Lung (tissue), 12 donors: ENCODE data around the gene SMYD4. TPM values are rescaled to one million over a fixed set of nuclear protein-coding genes. Genes with fewer than 3 reads are reported as not detected.

Source experiments
- ATAC-seq: fragments of 200-7000 bp; cut with Tn5 transposase; one replicate; pipeline ENCODE4 v1.9.1; 2020; ENCODE audit warnings: moderate number of reproducible peaks; ENCODE audit not compliant: insufficient read depth, low FRiP score
- DNase-seq, 3 donors: peaks; one replicate each; pipeline ENCODE4 v3.0.0-alpha.2; 2013 to 2017
- H3K27ac ChIP-seq, 2 donors: one replicate each; pipeline ENCODE4 v1.5.1; 2013; ENCODE audit warnings: mild to moderate bottlenecking in 2 of 2, moderate library complexity in 2 of 2, control low read depth in 1 of 2, inconsistent platforms in 1 of 2, low read depth in 1 of 2, low read length in 1 of 2
- H3K27me3 ChIP-seq, 3 donors: one replicate each; pipeline ENCODE4 v1.5.1; 2013; ENCODE audit warnings: low read length in 2 of 3; ENCODE audit not compliant: control insufficient read depth in 3 of 3, insufficient read depth in 3 of 3
- H3K36me3 ChIP-seq, 4 donors: one replicate each; pipeline ENCODE4 v1.5.1; 2013; ENCODE audit warnings: low read length in 4 of 4, mild to moderate bottlenecking in 1 of 4, moderate library complexity in 1 of 4; ENCODE audit not compliant: control insufficient read depth in 4 of 4, insufficient read depth in 4 of 4
- H3K4me1 ChIP-seq, 5 donors: one replicate each; pipeline ENCODE4 v1.5.1; 2013; ENCODE audit warnings: low read length in 5 of 5, mild to moderate bottlenecking in 2 of 5, moderate library complexity in 1 of 5; ENCODE audit not compliant: control insufficient read depth in 5 of 5, insufficient read depth in 5 of 5
- H3K4me3 ChIP-seq: one replicate; pipeline ENCODE4 v1.5.1; 2013; ENCODE audit warnings: mild to moderate bottlenecking, control low read depth, moderate library complexity
- H3K9ac ChIP-seq, 2 donors: one replicate each; pipeline ENCODE4 v1.5.1; 2013; ENCODE audit warnings: low read length in 2 of 2, control low read depth in 1 of 2; ENCODE audit not compliant: insufficient read depth in 1 of 2
- H3K9me3 ChIP-seq, 4 donors: one replicate each; pipeline ENCODE4 v1.5.1; 2013; ENCODE audit warnings: low read length in 3 of 4, mild to moderate bottlenecking in 1 of 4, moderate library complexity in 1 of 4; ENCODE audit not compliant: control insufficient read depth in 4 of 4, insufficient read depth in 3 of 4
- CTCF ChIP-seq: IDR thresholded peaks from 2 replicates; pipeline ENCODE4 v1.5.1; 2012; ENCODE audit warnings: mild to moderate bottlenecking; ENCODE audit errors: control extremely low read depth, extremely low read depth
- WGBS, 2 donors: extraction: QIAGEN DNeasy Blood & Tissue Kit; methylation state at CpG; one replicate each; pipeline ENCODE4 v1.1.7; 2013; 5-methylcytosine and 5-hydroxymethylcytosine counted together
- polyA plus RNA-seq, 2 donors: library from polyadenylated mRNA; stranded (reverse); fragments of 200-250 nt; gene quantifications; one replicate each; pipeline ENCODE4 v1.2.1, GENCODE V29; 2013
- total RNA-seq, 2 donors: library from RNA; depleted of rRNA in 1 of 2; stranded (reverse); fragments of >200 nt in 1 of 2; gene quantifications; one replicate each; pipeline ENCODE4 v1.2.1, GENCODE V29; 2014 to 2021
- donor health status: control.
- donor health status: control.
- donor health status: Bipolar disorder and iron deficiency.
- donor health status: healthy.
- donor health status: DM: yes; HTN: yes; CAD: no.

Gene SMYD4
- total and polyA plus RNA-seq, 4 donors = 7.5 to 18.2 (median 11.2) TPM

DNA sequence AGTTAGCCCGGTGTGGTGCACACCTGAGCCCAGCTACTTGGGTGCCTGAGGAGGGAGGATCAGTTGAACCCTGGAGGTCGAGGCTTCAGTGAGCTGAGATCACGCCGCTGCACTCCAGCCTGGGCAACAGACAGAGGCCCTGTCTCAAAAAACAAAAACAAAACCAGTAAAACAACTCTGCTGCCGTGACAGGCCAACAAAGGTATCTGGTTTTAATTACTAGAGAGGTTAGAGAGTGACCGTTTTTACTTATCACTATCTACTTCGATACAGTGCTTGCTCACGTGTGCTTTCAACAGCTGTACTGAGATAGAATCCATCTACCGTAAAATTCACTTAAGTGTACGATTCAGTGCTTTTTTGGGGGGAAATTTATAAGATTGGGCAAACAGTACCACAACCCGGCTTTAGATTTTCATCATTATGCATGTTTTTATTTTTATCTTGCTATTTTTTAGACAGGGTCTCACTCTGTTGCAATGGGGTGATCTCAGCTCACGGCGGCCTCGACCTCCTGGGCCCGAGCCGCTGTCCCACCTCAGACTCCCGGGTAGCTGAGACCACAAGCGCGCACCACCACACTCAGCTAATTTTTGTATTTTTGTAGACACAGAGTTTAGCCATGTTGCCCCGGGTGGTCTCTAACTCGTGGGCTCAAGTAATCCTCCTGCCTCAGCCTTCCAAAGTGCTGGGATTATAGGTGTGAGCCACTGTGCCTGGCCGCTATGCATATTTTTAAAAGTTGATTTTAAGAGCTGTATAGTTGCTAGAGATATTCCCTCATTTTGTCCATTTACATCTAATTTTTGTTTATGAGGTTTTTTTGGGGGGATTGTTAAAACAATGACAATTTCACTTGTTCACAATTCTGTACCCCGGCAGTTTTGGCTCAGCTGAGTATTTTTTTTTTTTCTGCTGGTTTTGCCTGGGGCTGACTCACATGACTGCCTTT is 36.9 kb downstream of the SMYD4 start:
- Histone ChIP-seq H3K27me3 (no peaks in the 10 kb centered on the region), H3K36me3 (peaks cover 0 to 3% (median 0%) of the 10 kb centered on the region in 4 donors), H3K4me1 (no peaks in the 10 kb centered on the region), H3K9me3 (no peaks in the 10 kb centered on the region), H3K9ac (no peak overlapping the region), H3K27ac (no peak overlapping the region), H3K4me3 (no peak overlapping the region)
- WGBS, 2 donors = 91 to 93% methylated on average over 23 of the region's 23 CpGs
- ATAC-seq = no peak
- TF ChIP-seq CTCF = no peak
- DNase-seq = no peak

- no peak for TF ChIP-seq CTCF
- WGBS, 2 donors = 68 to 85% methylated on average over 5 of the region's 5 CpGs
- DNase-seq (no peak), ATAC-seq (no peak)
- H3K27ac ChIP-seq = peak overlapping the region in 1 of 2 donors; percentile 57
- H3K4me3 ChIP-seq = no peak overlapping the region
- no peak overlapping the region for H3K9ac ChIP-seq
- H3K4me1 ChIP-seq = peaks cover 0 to 13% (median 0%) of the 10 kb centered on the region in 5 donors
- H3K36me3 ChIP-seq = peaks cover 0 to 14% (median 5%) of the 10 kb centered on the region in 4 donors
- no peaks in the 10 kb centered on the region for H3K9me3 ChIP-seq
- no peaks in the 10 kb centered on the region for H3K27me3 ChIP-seq
These were observed 39.8 kb downstream of the SMYD4 start for GRCh38 chr17:1789936-1790335.

DNA sequence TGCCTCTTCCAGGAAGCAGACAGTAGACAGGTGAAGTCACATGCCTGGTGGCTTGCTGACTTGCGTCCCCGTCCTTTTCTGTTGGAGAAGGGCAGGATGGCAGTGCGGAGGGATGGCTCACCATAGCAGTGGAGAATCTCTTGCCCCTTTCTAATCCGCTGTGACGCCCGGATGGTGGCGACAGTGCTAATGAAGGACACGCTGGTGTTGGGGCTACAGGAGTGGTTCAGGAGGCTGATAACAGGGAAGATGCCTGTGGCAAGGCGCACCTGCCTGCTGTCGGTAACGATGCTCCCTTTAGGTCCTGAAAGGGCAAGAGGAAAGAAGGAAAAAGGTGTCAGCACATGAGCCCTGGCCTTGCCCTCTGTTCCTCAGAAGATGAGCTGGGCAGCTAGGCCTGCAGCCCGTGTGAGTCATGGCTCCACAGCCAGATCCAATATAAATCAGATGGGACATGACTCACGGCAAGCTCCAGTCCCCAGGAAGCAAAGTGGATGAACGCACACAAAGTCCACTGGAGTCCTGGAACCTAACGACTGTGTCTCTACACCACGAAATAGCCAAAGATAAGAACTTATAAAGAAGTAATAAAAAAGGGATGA is 42.3 kb downstream of the SMYD4 start:
- Histone ChIP-seq H3K36me3 (peaks cover 0 to 18% (median 6%) of the 10 kb centered on the region in 4 donors), H3K9me3 (no peaks in the 10 kb centered on the region), H3K4me3 (no peak overlapping the region), H3K27me3 (no peaks in the 10 kb centered on the region), H3K27ac (peak overlapping the region; percentile 66 to 77), H3K4me1 (peaks cover 0 to 20% (median 9%) of the 10 kb centered on the region in 5 donors), H3K9ac (no peak overlapping the region)
- no peak for TF ChIP-seq CTCF
- 77 to 82% methylated on average over 16 of the region's 16 CpGs for WGBS, 2 donors
- DNase-seq = no peak
- ATAC-seq = no peak
